Measurements from ENCODE around the gene FHDC1. TPM values are rescaled to one million over a fixed set of nuclear protein-coding genes. Genes with fewer than 3 reads are reported as not detected.

Gene FHDC1, protein sequence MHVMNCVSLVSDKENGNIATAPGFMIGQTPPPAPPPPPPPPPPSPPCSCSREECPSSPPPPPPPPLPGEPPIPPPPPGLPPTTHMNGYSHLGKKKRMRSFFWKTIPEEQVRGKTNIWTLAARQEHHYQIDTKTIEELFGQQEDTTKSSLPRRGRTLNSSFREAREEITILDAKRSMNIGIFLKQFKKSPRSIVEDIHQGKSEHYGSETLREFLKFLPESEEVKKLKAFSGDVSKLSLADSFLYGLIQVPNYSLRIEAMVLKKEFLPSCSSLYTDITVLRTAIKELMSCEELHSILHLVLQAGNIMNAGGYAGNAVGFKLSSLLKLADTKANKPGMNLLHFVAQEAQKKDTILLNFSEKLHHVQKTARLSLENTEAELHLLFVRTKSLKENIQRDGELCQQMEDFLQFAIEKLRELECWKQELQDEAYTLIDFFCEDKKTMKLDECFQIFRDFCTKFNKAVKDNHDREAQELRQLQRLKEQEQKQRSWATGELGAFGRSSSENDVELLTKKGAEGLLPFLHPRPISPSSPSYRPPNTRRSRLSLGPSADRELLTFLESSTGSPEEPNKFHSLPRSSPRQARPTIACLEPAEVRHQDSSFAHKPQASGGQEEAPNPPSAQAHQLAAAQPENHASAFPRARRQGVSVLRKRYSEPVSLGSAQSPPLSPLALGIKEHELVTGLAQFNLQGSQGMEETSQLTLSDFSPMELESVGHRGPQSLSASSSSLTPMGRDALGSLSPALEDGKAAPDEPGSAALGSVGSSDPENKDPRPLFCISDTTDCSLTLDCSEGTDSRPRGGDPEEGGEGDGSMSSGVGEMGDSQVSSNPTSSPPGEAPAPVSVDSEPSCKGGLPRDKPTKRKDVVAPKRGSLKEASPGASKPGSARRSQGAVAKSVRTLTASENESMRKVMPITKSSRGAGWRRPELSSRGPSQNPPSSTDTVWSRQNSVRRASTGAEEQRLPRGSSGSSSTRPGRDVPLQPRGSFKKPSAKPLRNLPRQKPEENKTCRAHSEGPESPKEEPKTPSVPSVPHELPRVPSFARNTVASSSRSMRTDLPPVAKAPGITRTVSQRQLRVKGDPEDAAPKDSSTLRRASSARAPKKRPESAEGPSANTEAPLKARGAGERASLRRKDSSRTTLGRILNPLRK
- total RNA-seq, result under 0.01 and 0.29 TPM in 2 replicates

DNA sequence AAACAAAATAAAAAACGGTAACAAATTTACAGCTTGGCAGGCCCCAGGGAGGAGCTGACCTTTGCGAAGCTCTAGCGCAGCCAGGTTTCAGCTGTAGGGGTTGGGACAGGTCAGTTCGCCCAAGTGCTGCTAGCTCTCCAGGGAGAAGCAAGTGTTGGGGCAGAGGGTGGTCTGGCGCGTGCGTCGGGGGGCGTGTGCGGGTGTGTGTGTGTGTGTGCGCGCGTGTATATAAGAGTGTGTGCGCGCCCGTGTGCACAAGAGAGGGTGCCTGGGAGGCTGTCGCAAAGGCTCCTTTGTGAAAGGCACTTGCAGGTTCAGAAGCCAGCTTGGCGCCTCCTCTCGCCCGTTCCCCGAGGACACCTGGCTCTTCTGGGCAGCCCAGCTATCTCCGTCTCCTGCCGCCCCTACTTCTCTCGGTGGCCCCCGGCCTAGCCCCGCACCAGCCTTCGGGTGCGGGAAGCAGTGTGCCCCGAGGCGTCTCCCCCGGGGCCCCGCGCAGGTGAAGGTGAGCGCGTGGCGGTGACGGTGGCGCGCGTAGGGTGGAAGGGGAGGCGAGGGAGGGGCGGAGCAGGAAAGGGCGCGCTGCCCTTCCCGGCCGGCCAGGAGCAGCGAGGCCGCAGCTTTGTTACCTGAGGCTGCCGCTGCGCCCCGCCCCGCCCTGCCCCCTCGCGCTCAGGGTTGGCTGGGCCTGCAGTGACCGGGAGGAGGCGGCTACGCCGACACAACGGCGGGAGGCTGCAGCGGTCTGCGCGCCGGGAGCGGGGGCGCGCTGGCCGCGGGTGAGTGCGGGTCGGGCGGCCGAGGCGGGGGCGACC lies at the start of gene FHDC1:
TSS of gene FHDC1 (plus strand) at position 693 of the 815 bp plus-strand sequence. CDS start 6,735 bp downstream, outside the sequence.

Other genes with a start within 250 kb of the FHDC1 start
- gene TIGD4, start 156.6 kb upstream of the FHDC1 start, total RNA-seq, result under 0.01 TPM in 1 of 2 replicates, not detected in the other
- gene ARFIP1, start 156.4 kb upstream of the FHDC1 start, total RNA-seq, result 32.0 and 49.2 TPM in 2 replicates